ENCODE results near the gene PEAK1.
A peak's percentile ranks its signal among the peaks of the same experiment; 100 is the strongest.

PEAK1 gene

DNA sequence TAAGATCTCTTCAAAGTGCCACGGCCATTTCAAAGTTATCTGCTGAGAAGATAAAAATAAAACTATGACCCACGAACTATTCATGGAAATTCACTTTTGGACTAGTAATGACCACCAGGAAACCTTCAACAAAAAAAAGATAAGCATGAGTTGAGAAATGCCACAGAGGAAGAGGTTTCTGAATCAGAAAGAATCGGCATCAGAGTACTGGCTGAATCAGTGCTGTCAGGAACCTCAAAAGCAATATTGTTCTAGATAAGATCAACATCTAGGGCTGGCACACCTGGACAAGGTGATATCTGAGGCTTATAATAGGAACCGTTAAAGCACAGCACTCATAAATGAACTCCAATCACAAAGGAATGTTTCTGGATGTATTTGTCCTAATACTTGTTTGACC, 72.7 kb downstream of the PEAK1 start:
- DNase-seq, result peak in 1 of 2 experiments; percentile 14
- TF ChIP-seq POLR2A (IDR thresholded peaks at IDR 0.05; ENCODE audit: low read length) (no peak), GATA1 (IDR thresholded peaks at IDR 0.05; ENCODE audit: low read depth, low read length) (no peak)

DNA sequence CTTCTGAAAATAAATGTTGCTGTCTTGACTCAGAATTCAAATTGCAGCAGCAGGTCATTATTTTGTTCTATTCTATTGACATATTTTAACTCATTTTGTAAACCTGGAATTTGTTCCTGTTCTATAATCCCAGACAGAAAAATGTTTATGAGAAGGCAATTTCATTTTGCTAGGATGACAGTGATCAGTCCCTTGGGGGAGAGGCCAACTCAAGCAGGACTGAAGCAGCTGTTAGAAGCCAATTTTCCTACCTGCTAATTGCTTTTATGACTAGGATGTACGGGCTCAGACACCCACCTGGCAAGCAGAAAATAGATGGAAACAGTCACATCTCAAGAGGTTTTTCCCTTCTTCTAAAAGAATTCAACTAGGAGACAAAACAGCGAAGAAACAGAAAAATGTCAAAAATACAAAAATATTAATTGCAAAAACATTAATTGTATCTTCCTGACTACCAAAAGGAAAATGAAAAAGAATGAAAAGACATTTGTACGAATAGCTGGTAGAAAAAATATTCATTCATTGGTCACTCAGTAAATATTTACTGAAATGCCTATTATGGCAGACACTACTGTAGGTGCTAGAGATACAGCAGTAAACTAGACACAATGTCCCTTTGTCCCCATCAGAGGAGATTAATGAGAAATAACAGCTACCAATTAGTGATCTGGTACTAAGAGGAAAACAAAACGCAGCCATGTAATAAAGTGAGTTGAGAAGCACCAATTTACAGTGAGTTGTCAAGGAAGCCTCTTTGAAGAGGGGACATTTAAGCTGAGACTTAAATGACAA, 73.5 kb downstream of the PEAK1 start:
- DNase-seq, result no peak
- TF ChIP-seq POLR2A (IDR thresholded peaks at IDR 0.05; ENCODE audit: low read length) (no peak), GATA1 (IDR thresholded peaks at IDR 0.05; ENCODE audit: low read depth, low read length) (no peak)

DNA sequence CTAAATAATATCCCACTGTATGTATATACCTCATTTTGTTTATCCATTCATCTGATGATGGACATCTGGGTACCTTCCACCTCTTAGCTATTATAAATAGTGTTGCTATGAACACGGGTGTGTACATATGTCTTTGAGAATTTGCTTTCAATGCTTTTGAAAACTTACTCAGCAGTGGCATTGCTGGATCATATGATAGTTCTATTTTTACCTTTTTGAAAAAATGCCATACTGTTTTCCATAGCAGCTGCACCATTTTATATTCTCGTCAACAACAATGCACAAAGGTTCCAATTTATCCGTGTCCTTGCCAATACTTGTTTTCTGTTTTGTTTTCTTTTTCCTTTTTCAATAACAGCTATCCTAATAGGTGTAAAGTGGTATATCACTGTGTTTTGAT, 77.1 kb downstream of the PEAK1 start:
- DNase-seq, result no peak
- TF ChIP-seq POLR2A (IDR thresholded peaks at IDR 0.05; ENCODE audit: low read length) (no peak), GATA1 (IDR thresholded peaks at IDR 0.05; ENCODE audit: low read depth, low read length) (no peak)

DNA sequence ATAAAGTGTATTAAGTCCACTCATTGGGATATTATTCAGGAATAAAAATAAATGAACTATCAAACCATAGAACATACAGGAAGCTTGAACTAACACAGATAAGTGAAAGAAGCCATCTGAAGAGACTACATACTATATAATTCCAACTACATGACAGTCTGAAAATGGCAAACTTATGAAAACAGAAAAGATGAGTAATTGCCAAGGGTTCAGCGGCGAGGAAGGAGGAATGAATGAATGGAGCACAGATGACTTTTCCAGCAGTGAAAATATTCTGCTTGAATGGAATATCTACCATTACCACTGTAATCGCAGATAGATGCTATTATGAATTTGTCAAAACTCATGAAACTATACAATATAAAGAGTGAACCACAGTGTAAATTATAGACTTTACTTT, 79.7 kb downstream of the PEAK1 start:
- TF ChIP-seq POLR2A (IDR thresholded peaks at IDR 0.05; ENCODE audit: low read length) (no peak), GATA1 (IDR thresholded peaks at IDR 0.05; ENCODE audit: low read depth, low read length) (no peak)
- DNase-seq, result no peak

DNA sequence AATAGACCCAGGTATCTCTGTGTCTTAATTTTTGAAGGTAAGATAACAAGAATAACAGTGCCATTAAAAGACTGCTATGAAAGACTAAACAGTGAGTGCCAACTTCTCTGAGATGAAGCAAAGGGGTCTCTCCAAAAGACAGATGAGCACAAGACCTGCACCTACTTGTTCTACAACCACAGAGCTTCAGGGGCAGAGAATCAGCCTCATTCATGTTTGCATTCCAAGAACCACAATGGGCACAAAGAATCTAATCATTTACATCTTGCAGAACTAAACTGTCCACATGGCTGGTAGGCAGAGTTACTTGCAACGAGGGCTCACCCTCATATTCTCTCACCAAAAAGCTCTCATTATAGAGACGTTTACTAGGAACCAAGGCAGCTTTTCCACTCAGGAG, 83.9 kb downstream of the PEAK1 start:
- TF ChIP-seq POLR2A (IDR thresholded peaks at IDR 0.05; ENCODE audit: low read length), result no peak
- DNase-seq, result peak in 1 of 2 experiments; percentile 8

DNA sequence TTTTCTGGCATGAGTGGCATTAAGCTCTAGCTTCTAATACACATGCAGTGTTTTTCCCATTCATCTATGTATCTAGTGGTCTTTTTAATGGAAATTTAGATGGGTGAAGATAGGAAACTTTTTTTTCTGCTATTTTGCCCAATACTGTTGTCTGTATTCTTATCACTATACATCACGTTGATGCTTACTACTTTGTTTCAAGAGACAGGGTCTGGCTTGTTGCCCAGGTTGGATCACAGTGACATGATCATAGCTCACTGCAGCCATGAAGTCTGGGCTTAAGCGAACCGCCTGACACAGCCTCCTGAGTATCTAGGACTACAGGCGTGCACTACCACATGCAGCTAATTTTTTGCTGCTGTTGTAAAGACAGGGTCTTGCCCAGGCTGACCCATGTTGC, 84.6 kb downstream of the PEAK1 start:
- TF ChIP-seq POLR2A (IDR thresholded peaks at IDR 0.05; ENCODE audit: low read length) (no peak), GATA1 (IDR thresholded peaks at IDR 0.05; ENCODE audit: low read depth, low read length) (no peak)
- peak; percentile 63 to 89 for DNase-seq

DNA sequence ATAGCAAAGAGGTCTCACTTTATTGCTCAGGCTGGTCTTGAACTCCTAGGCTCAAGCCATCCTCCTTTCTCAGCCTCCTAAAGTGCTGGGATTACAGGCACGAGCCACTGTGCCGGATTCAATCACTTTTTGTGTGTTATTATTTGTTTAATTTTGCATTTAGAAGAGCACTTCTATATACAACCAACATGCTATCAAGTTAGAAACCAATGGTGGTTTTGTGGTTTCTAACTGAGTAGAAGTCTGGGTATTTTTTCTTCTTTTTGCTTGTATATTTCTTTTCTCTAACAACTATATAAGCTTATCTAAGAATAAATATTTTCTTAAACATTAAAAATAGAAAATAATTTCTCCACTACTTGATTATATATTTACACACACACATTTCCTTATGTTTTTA, 86.7 kb downstream of the PEAK1 start:
- TF ChIP-seq GATA1 (IDR thresholded peaks at IDR 0.05; ENCODE audit: low read depth, low read length), result no peak
- TF ChIP-seq POLR2A (IDR thresholded peaks at IDR 0.05; ENCODE audit: low read length), result no peak
- DNase-seq, result no peak

DNA sequence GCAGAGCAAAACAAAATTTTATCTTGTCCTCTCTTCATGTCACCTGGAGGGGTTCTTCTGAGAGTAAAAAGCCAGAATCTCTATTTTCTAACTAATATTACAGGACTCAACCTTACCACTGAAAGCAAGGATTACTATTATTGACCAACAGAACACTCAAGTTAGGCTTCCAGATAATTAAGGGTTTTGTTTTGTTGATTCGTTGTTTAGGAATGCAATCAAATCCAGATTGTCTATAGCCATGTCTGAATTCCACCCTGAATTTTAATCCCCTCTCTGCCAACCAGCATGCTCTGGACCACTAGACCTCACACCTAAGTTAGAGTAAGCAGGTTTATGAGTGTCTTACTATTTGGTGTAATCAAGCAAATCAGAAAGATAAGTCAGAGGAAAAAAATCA, 90.7 kb downstream of the PEAK1 start:
- TF ChIP-seq POLR2A (IDR thresholded peaks at IDR 0.05; ENCODE audit: low read length) (no peak), GATA1 (IDR thresholded peaks at IDR 0.05; ENCODE audit: low read depth, low read length) (no peak)
- no peak for DNase-seq

DNA sequence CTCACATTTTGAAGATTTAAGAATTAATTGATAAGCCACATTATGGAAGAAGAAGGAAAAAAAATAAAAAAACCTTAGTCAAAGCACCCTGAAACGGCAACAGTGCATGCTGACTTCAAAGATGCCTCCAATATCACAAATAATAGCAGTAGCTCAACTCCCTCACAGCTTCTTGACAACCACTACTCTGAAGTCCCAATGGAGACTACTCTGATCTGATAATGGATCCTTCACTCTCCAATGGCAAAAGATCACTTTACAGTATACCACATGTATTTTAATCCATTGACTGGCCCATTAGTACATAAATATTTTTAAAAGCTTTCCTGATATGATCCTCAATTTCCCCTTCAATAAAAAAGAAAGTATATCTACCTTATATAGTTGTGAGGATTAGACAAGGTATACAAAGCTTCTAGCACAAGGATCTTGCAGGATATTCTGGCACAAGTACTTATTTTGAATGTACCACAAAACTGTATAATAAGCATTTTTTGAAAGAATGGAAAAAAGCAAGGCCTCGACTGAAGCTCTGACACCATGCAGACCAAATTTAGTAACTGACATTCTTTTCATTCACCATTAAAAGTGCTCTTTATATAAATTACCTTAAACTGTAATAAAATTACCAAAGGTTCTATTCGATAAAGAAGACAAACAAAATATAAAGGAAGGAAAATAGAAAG, 91.9 kb downstream of the PEAK1 start:
- TF ChIP-seq GATA1 (IDR thresholded peaks at IDR 0.05; ENCODE audit: low read depth, low read length) (no peak), POLR2A (IDR thresholded peaks at IDR 0.05; ENCODE audit: low read length) (no peak)
- no peak for DNase-seq

DNA sequence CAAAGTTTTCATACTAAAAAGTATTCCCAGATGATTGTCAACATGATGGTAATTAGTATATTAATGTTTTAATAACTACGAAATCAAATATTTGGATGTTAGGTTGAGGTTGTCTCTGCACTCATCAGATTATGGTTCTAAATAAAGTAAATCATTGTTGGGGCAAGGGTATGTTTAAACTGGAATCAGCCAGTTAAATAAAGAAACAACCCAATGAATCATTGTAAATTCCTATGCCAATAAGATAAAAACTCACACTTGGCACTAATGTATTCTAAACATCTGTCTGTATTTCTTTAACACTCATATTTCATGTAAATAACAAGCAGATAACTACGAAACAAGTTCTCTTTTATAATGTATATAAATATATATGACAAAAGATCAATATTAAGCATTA, 92.7 kb downstream of the PEAK1 start:
- no peak for DNase-seq
- no peak for TF ChIP-seq GATA1 (IDR thresholded peaks at IDR 0.05; ENCODE audit: low read depth, low read length)
- no peak for TF ChIP-seq POLR2A (IDR thresholded peaks at IDR 0.05; ENCODE audit: low read length)

DNA sequence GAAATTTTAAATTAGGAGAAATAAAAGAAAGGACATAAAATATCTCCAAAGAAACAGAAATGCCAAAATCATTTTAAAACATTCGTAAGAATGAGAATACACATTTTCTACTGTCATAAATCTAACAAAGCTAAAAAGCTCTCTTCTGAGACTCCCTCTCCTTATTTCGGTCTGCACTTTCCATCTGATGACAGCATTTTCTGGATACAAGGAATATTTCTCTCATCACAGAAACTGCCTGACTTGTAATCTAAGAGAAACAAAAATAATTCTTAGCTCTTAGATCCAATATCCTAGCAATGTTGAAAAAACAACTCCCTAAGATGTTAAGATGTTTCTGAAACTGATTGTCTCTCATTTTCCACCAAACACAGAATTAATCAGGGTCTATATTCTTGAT, 93.5 kb downstream of the PEAK1 start:
- DNase-seq, result no peak
- TF ChIP-seq GATA1 (IDR thresholded peaks at IDR 0.05; ENCODE audit: low read depth, low read length) (no peak), POLR2A (IDR thresholded peaks at IDR 0.05; ENCODE audit: low read length) (no peak)

DNA sequence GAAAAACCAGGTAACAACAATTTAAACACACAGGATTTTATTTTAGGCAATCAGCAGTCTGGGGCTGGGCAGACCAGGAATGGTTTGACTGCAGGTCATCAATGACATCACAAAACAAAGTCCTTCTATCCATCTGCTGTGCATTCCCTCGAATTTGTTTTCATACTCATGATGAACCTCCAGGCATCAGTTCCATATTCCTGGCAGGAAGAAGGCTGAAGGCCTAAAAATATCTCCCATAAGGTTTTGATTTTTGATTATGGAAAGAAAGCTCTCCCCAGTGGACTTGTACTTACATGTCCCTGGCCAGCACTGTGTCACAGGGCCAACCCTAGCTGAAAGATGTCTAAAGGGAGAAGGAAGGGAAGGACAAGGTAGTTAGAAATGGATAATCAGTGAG, 107.4 kb downstream of the PEAK1 start:
- TF ChIP-seq POLR2A (IDR thresholded peaks at IDR 0.05; ENCODE audit: low read length) (no peak), GATA1 (IDR thresholded peaks at IDR 0.05; ENCODE audit: low read depth, low read length) (no peak)

DNA sequence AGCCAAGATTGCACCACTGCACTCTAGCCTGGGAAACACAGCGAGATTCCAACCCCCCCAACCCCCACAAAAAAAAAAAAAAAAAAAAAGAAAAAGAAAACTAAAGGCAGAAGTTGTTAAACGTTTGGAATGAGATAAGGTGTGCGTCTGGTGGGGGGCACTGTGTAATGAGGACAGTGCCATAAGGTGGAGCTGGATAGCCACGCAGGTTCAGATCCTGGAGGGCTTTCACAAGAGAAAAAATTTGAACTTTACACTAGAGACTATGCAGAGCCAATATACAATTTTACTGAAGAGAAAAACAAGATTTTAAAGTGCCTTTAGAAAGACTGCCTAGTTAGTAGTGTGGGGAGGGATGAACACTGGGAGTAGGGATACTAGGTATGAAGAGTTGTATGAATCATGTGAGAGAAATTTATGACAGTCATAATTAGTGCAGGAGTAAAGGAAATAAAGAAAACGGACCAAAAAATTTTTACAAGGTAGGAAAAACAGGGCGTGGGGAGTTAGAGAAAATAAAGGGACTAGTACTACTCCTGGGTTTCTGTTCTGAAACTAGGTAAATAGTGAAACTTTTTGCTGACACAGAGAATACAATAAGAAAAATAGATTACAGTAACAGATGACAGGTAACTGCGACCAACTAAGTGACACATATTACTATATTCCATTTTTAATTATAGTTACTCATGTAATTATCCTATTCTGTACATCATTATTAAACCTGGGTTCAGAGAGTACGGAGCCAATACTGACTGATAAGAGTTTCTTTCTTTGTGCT, 108.1 kb downstream of the PEAK1 start:
- no peak for TF ChIP-seq GATA1 (IDR thresholded peaks at IDR 0.05; ENCODE audit: low read depth, low read length)
- TF ChIP-seq POLR2A (IDR thresholded peaks at IDR 0.05; ENCODE audit: low read length), result no peak
- no peak for DNase-seq

More for the DNA sequence above, 107.4 kb downstream of the PEAK1 start:
- DNase-seq, result no peak

DNA sequence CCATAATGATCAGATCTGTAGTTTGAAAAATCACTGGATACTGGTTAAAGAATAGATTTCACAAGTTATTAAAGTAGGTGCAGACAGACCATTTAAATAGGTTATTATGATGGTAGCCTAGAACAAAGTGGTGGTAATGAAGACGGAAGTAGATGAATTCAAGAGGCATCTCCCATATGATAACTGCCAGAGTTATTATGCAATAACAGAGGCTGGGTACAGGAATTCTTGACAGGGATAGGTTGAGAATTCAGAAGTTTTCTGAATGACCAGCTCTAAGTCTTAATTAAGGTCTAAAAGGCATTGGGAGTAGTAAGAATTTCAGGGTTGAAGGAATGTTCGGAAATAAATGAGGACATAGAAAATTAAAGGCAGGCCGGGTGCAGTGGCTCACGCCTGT, 108.9 kb downstream of the PEAK1 start:
- TF ChIP-seq GATA1 (IDR thresholded peaks at IDR 0.05; ENCODE audit: low read depth, low read length) (no peak), POLR2A (IDR thresholded peaks at IDR 0.05; ENCODE audit: low read length) (no peak)
- no peak for DNase-seq

Measured in erythroblast (primary cell).